H9 (cell line): ENCODE data around the gene SOX1. TPM values are rescaled to one million over a fixed set of nuclear protein-coding genes. Genes with fewer than 3 reads are reported as not detected.
A peak's percentile ranks its signal among the peaks of the same experiment; 100 is the strongest.

Experiments
- DNase-seq: peaks from one replicate; pipeline ENCODE4 v3.0.0-alpha.2; 2017
- H2AFZ ChIP-seq: one replicate; pipeline ENCODE4 v1.6.1; 2013; ENCODE audit warnings: mild to moderate bottlenecking, low read length, control low read depth, moderate library complexity
- H2AK5ac ChIP-seq: 2 replicates; pipeline ENCODE4 v1.6.1; 2013; ENCODE audit warnings: low read length, control low read depth, mixed read lengths; ENCODE audit not compliant: insufficient read length
- H2BK120ac ChIP-seq: one replicate; pipeline ENCODE4 v1.6.1; 2013; ENCODE audit warnings: low read depth, mild to moderate bottlenecking, low read length, control low read depth, inconsistent platforms; ENCODE audit not compliant: poor library complexity, severe bottlenecking
- H2BK12ac ChIP-seq: 2 replicates; pipeline ENCODE4 v1.6.1; 2013; ENCODE audit warnings: low read length, control low read depth, mixed read lengths, low read depth; ENCODE audit not compliant: insufficient read length
- H2BK15ac ChIP-seq: 2 replicates; pipeline ENCODE4 v1.6.1; 2013; ENCODE audit warnings: low read depth, low read length, control low read depth
- H2BK20ac ChIP-seq: one replicate; pipeline ENCODE4 v1.6.1; 2013; ENCODE audit warnings: low read depth, mild to moderate bottlenecking, low read length, control low read depth, inconsistent platforms; ENCODE audit not compliant: poor library complexity, severe bottlenecking
- H2BK5ac ChIP-seq: 2 replicates; pipeline ENCODE4 v1.6.1; 2013; ENCODE audit warnings: low read length, control low read depth, mixed read lengths; ENCODE audit not compliant: insufficient read length
- H3K14ac ChIP-seq: 2 replicates; pipeline ENCODE4 v1.6.1; 2013; ENCODE audit warnings: low read length, control low read depth; ENCODE audit not compliant: insufficient read depth
- H3K18ac ChIP-seq: 2 replicates; pipeline ENCODE4 v1.6.1; 2013; ENCODE audit warnings: low read depth, mild to moderate bottlenecking, mixed read lengths, low read length, control low read depth; ENCODE audit not compliant: insufficient read length
- H3K23ac ChIP-seq: 2 replicates; pipeline ENCODE4 v1.6.1; 2013; ENCODE audit warnings: low read length, control low read depth, mixed read lengths, low read depth; ENCODE audit not compliant: insufficient read length
- H3K23me2 ChIP-seq: 2 replicates; pipeline ENCODE4 v1.6.1; 2013; ENCODE audit warnings: low read depth, mild to moderate bottlenecking, mixed read lengths, low read length, control low read depth; ENCODE audit not compliant: insufficient read length, poor library complexity, severe bottlenecking
- H3K27ac ChIP-seq: 2 replicates; pipeline ENCODE4 v1.5.1; 2013; ENCODE audit warnings: low read length, control low read depth, mixed read lengths, low read depth; ENCODE audit not compliant: insufficient read length
- H3K27me3 ChIP-seq: 2 replicates; pipeline ENCODE4 v1.6.1; 2013; ENCODE audit warnings: low read length, control low read depth, inconsistent platforms; ENCODE audit not compliant: insufficient read depth
- H3K4ac ChIP-seq: 2 replicates; pipeline ENCODE4 v1.6.1; 2013; ENCODE audit warnings: low read depth, mild to moderate bottlenecking, control low read depth, inconsistent platforms, low read length, moderate library complexity
- H3K4me1 ChIP-seq: 2 replicates; pipeline ENCODE4 v1.6.1; 2013; ENCODE audit warnings: low read length, control low read depth, inconsistent platforms; ENCODE audit not compliant: insufficient read depth
- H3K4me2 ChIP-seq: 2 replicates; pipeline ENCODE4 v1.6.1; 2013; ENCODE audit warnings: low read length, control low read depth, mixed read lengths; ENCODE audit not compliant: insufficient read length, insufficient read depth
- H3K56ac ChIP-seq: 2 replicates; pipeline ENCODE4 v1.6.1; 2013; ENCODE audit warnings: low read depth, mild to moderate bottlenecking, mixed read lengths, low read length, control low read depth; ENCODE audit not compliant: insufficient read length
- H3K79me1 ChIP-seq: 2 replicates; pipeline ENCODE4 v1.6.1; 2013; ENCODE audit warnings: low read depth, mild to moderate bottlenecking, moderate library complexity, low read length, control low read depth, inconsistent platforms; ENCODE audit not compliant: insufficient read depth, poor library complexity, severe bottlenecking
- H3K79me2 ChIP-seq: 2 replicates; pipeline ENCODE4 v1.6.1; 2013; ENCODE audit warnings: low read length, control low read depth, inconsistent platforms; ENCODE audit not compliant: insufficient read depth
- H3K9ac ChIP-seq: 2 replicates; pipeline ENCODE4 v1.6.1; 2013; ENCODE audit warnings: low read length, control low read depth, mixed read lengths; ENCODE audit not compliant: insufficient read length; ENCODE audit errors: extremely low read depth
- H3K9me3 ChIP-seq: one replicate; pipeline ENCODE4 v1.6.1; 2013; ENCODE audit warnings: low read depth, low read length, inconsistent platforms; ENCODE audit not compliant: control insufficient read depth
- H3T11ph ChIP-seq: one replicate; pipeline ENCODE4 v1.6.1; 2013; ENCODE audit warnings: mild to moderate bottlenecking, low read length, control low read depth, inconsistent platforms
- H4K20me1 ChIP-seq: one replicate; pipeline ENCODE4 v1.6.1; 2013; ENCODE audit not compliant: control insufficient read depth, insufficient read length, insufficient read depth
- H4K5ac ChIP-seq: 2 replicates; pipeline ENCODE4 v1.6.1; 2013; ENCODE audit warnings: low read depth, mild to moderate bottlenecking, mixed read lengths, low read length, control low read depth; ENCODE audit not compliant: insufficient read length
- H4K8ac ChIP-seq: replicated peaks from 2 replicates; pipeline ENCODE4 v1.6.1; 2013; ENCODE audit warnings: low read length, control low read depth, mixed read lengths, low read depth; ENCODE audit not compliant: insufficient read length
- H4K91ac ChIP-seq: 2 replicates; pipeline ENCODE4 v1.6.1; 2013; ENCODE audit warnings: low read depth, mild to moderate bottlenecking, moderate library complexity, mixed read lengths, low read length, control low read depth; ENCODE audit not compliant: insufficient read length
- H3K27ac Mint-ChIP-seq, 3 experiments: 2 replicates in 2 of 3; 3 replicates in 1 of 3; pipeline ENCODE4 v1.8.0; 2020 to 2021; ENCODE audit warnings: mixed read lengths in 3 of 3, mild to moderate bottlenecking in 1 of 3, moderate library complexity in 1 of 3
- H3K27me3 Mint-ChIP-seq: 2 replicates; pipeline ENCODE4 v1.8.0; 2021; ENCODE audit warnings: low read depth, mild to moderate bottlenecking, moderate library complexity, mixed read lengths
- H3K36me3 Mint-ChIP-seq, 3 experiments: 2 replicates in 2 of 3; 3 replicates in 1 of 3; pipeline ENCODE4 v1.8.0; 2020 to 2021; ENCODE audit warnings: low read depth in 3 of 3, mixed read lengths in 3 of 3; ENCODE audit not compliant: insufficient read depth in 1 of 3
- H3K4me1 Mint-ChIP-seq, 2 experiments: 2 replicates each; pipeline ENCODE4 v1.8.0; 2020; ENCODE audit warnings: mixed read lengths in 2 of 2
- H3K4me3 Mint-ChIP-seq, 2 experiments: 2 replicates in 1 of 2; 3 replicates in 1 of 2; pipeline ENCODE4 v1.8.0; 2020 to 2021; ENCODE audit warnings: mild to moderate bottlenecking in 2 of 2, mixed read lengths in 2 of 2, moderate library complexity in 1 of 2
- H3K9me3 Mint-ChIP-seq, 2 experiments: 2 replicates in 1 of 2; 3 replicates in 1 of 2; pipeline ENCODE4 v1.8.0; 2020; ENCODE audit warnings: mild to moderate bottlenecking in 2 of 2, mixed read lengths in 2 of 2, moderate library complexity in 1 of 2
- WGBS: extraction: QIAGEN DNeasy Blood & Tissue Kit; methylation state at CpG from one replicate; pipeline ENCODE4 v1.1.7; 2013; ENCODE audit warnings: missing lambda C conversion rate, low lambda C conversion rate, mixed read lengths; ENCODE audit not compliant: insufficient read length; ENCODE audit errors: extremely low coverage; 5-methylcytosine and 5-hydroxymethylcytosine counted together
- total RNA-seq: library from RNA; stranded (reverse); gene quantifications from 2 replicates; pipeline ENCODE4 v1.2.1, GENCODE V29; 2021
- TF ChIP-seq, protein P1 (sequence below): fragments of 200-600 bp; sonication (generic); conservative IDR thresholded peaks from 3 replicates; pipeline ENCODE4 v1.8.0; 2021; ENCODE audit warnings: antibody characterized with exemption, mild to moderate bottlenecking

SOX1 gene
- total RNA-seq, 1 experiment from 2014 or later = 0.17 TPM

DNA sequence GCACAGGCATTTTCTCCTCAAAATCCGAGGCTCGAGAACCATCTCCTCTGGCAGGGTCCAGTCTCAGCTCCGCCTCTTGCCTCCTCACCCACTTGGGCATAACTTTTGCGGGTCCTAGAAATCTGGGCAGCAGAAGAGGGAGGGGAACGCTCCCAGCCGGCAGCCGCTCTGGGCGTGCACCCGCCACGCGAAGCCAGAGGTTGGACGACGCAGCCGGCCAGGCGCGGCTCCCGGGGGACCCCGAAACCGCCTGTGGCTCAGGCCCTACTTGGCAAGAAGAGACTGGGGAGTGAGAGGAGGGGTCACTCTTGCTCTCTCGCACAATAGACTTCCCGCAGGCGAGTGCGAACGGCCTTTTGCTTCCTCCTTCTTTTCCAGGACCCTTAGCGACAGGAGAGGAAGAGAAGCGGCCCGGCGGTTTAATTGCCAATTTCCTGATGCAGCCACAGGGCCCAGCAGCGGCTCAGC, 6.0 kb upstream of the SOX1 start:
- Histone ChIP-seq H4K20me1 (no peaks in the 10 kb centered on the region), H3K14ac (no peak overlapping the region), H3K4ac (no peak overlapping the region), H3K56ac (no peak overlapping the region), H2BK20ac (no peak overlapping the region), H2BK5ac (no peak overlapping the region), H4K5ac (no peak overlapping the region), H4K91ac (no peak overlapping the region), H2AK5ac (no peak overlapping the region), H3T11ph (no peak overlapping the region), H3K23me2 (peaks cover 11% of the 10 kb centered on the region), H2AFZ (no peak overlapping the region), H3K27me3 (peaks cover 94% of the 10 kb centered on the region), H2BK15ac (no peak overlapping the region), H3K27ac (no peak overlapping the region), H3K79me2 (no peaks in the 10 kb centered on the region), H4K8ac (no peak overlapping the region), H2BK12ac (no peak overlapping the region), H3K23ac (no peak overlapping the region), H3K4me2 (peak overlapping the region; percentile 40), H3K18ac (no peak overlapping the region), H3K9me3 (no peaks in the 10 kb centered on the region), H2BK120ac (no peak overlapping the region), H3K4me1 (no peaks in the 10 kb centered on the region), H3K79me1 (no peaks in the 10 kb centered on the region), H3K9ac (no peak overlapping the region)
- no CpG with 5 or more reads among the region's 29 CpGs for WGBS
- Mint-ChIP-seq H3K4me1 (peaks cover 10 to 53% of the 10 kb centered on the region in 2 experiments), H3K27ac (no peak overlapping the region), H3K9me3 (peaks cover 0 to 5% of the 10 kb centered on the region in 2 experiments; a peak in 3 of 5 replicates), H3K27me3 (peaks cover 100% of the 10 kb centered on the region), H3K4me3 (peak overlapping the region in 1 of 2 experiments; percentile 64; a peak in 3 of 5 replicates), H3K36me3 (peaks cover 0 to 2% (median 0%) of the 10 kb centered on the region in 3 experiments; a peak in 2 of 7 replicates)
- peak; percentile 77 for DNase-seq
- TF ChIP-seq, protein P1, sequence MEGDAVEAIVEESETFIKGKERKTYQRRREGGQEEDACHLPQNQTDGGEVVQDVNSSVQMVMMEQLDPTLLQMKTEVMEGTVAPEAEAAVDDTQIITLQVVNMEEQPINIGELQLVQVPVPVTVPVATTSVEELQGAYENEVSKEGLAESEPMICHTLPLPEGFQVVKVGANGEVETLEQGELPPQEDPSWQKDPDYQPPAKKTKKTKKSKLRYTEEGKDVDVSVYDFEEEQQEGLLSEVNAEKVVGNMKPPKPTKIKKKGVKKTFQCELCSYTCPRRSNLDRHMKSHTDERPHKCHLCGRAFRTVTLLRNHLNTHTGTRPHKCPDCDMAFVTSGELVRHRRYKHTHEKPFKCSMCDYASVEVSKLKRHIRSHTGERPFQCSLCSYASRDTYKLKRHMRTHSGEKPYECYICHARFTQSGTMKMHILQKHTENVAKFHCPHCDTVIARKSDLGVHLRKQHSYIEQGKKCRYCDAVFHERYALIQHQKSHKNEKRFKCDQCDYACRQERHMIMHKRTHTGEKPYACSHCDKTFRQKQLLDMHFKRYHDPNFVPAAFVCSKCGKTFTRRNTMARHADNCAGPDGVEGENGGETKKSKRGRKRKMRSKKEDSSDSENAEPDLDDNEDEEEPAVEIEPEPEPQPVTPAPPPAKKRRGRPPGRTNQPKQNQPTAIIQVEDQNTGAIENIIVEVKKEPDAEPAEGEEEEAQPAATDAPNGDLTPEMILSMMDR = no peak
